IMR-90 (cell line): ENCODE measurements around the gene RRP1. TPM values are rescaled to one million over a fixed set of nuclear protein-coding genes. Genes with fewer than 3 reads are reported as not detected.

ENCODE experiments used
- ATAC-seq: fragments of 200-7000 bp; cut with Tn5 transposase; 2 replicates; pipeline ENCODE4 v1.9.1; 2020; ENCODE audit warnings: low read depth, mild to moderate bottlenecking, moderate library complexity
- BruUV-seq: library from RNA; stranded (reverse); fragments of 400-500 nt; replicated peaks from 2 replicates; lab custom pipeline; 2021; lab: Mats Ljungman, UMichigan
- CTCF ChIA-PET: fragments of 300-600 bp; formaldehyde crosslinking; extraction: SDS; loops from one replicate; lab custom pipeline; 2021; ENCODE audit warnings: antibody characterized with exemption; lab: Yijun Ruan, JAX
- POLR2A ChIA-PET: fragments of 300-600 bp; sonication (Branson Sonifier 250); formaldehyde crosslinking; loops from one replicate; lab custom pipeline; 2022; ENCODE audit warnings: antibody characterized with exemption; ENCODE audit not compliant: unreplicated experiment; lab: Charles Lee
- DNase-seq: peaks from one replicate; pipeline ENCODE4 v3.0.0; 2013
- H2AFZ ChIP-seq: replicated peaks from 2 replicates; pipeline ENCODE3; 2013; ENCODE audit warnings: low read length, mild to moderate bottlenecking; ENCODE audit not compliant: poor library complexity
- H2AK5ac ChIP-seq: 2 replicates; pipeline ENCODE4 v1.6.1; 2013; ENCODE audit warnings: low read depth, low read length, inconsistent platforms
- H2AK9ac ChIP-seq: replicated peaks from 2 replicates; pipeline ENCODE3; 2013; ENCODE audit warnings: mild to moderate bottlenecking, low read depth, low read length, moderate library complexity; ENCODE audit not compliant: poor library complexity
- H2BK120ac ChIP-seq: 2 replicates; pipeline ENCODE4 v1.6.1; 2013; ENCODE audit warnings: low read depth, low read length, inconsistent platforms
- H2BK15ac ChIP-seq: 3 replicates; pipeline ENCODE4 v1.6.1; 2013; ENCODE audit warnings: low read depth, low read length, inconsistent platforms
- H2BK20ac ChIP-seq: 2 replicates; pipeline ENCODE4 v1.6.1; 2013; ENCODE audit warnings: low read depth, mild to moderate bottlenecking, inconsistent platforms, low read length, moderate library complexity
- H2BK5ac ChIP-seq: 2 replicates; pipeline ENCODE4 v1.6.1; 2013; ENCODE audit warnings: mild to moderate bottlenecking, low read depth, low read length, inconsistent platforms; ENCODE audit not compliant: poor library complexity, severe bottlenecking
- H3K14ac ChIP-seq: replicated peaks from 2 replicates; pipeline ENCODE4 v1.6.1; 2013; ENCODE audit warnings: low read depth, low read length, inconsistent platforms
- H3K18ac ChIP-seq: 2 replicates; pipeline ENCODE4 v1.6.1; 2013; ENCODE audit warnings: low read depth, low read length, control low read depth
- H3K23ac ChIP-seq: 2 replicates; pipeline ENCODE4 v1.6.1; 2013; ENCODE audit warnings: low read depth, low read length, inconsistent platforms
- H3K27ac ChIP-seq: 2 replicates; pipeline ENCODE4 v1.5.1; 2013; ENCODE audit warnings: mild to moderate bottlenecking, control low read depth, low read length; ENCODE audit not compliant: insufficient read depth
- H3K27me3 ChIP-seq: 2 replicates; pipeline ENCODE4 v1.6.1; 2013; ENCODE audit warnings: low read length; ENCODE audit not compliant: control insufficient read depth, insufficient read depth
- H3K36me3 ChIP-seq: 2 replicates; pipeline ENCODE4 v1.6.1; 2013; ENCODE audit warnings: low read length, mixed read lengths; ENCODE audit not compliant: control insufficient read depth, insufficient read depth
- H3K4ac ChIP-seq: 2 replicates; pipeline ENCODE4 v1.6.1; 2013; ENCODE audit warnings: low read depth, low read length, inconsistent platforms
- H3K4me1 ChIP-seq: 2 replicates; pipeline ENCODE4 v1.6.1; 2013; ENCODE audit warnings: low read length, mixed read lengths; ENCODE audit not compliant: control insufficient read depth, insufficient read depth
- H3K4me2 ChIP-seq: 2 replicates; pipeline ENCODE4 v1.6.1; 2013; ENCODE audit warnings: low read depth, mild to moderate bottlenecking, control low read depth, low read length, moderate library complexity
- H3K4me3 ChIP-seq: 2 replicates; pipeline ENCODE4 v1.5.1; 2013; ENCODE audit warnings: low read depth, mild to moderate bottlenecking, control low read depth, low read length, moderate library complexity; ENCODE audit not compliant: insufficient read depth
- H3K56ac ChIP-seq: 2 replicates; pipeline ENCODE4 v1.6.1; 2013; ENCODE audit warnings: low read length, inconsistent platforms; ENCODE audit not compliant: insufficient read depth; ENCODE audit errors: extremely low read depth
- H3K79me1 ChIP-seq, 2 experiments: 2 replicates each; pipeline ENCODE4 v1.6.1; 2013; ENCODE audit warnings: low read length in 2 of 2, inconsistent platforms in 1 of 2, low read depth in 1 of 2
- H3K9ac ChIP-seq: 2 replicates; pipeline ENCODE4 v1.6.1; 2013; ENCODE audit warnings: low read depth, low read length, control low read depth
- H3K9me1 ChIP-seq: 2 replicates; pipeline ENCODE4 v1.6.1; 2013; ENCODE audit warnings: low read length, inconsistent platforms; ENCODE audit not compliant: insufficient read depth
- H3K9me3 ChIP-seq: 2 replicates; pipeline ENCODE4 v1.6.1; 2013; ENCODE audit warnings: low read length; ENCODE audit not compliant: control insufficient read depth, insufficient read depth
- H4K20me1 ChIP-seq: 2 replicates; pipeline ENCODE4 v1.6.1; 2013; ENCODE audit warnings: low read length, inconsistent platforms; ENCODE audit not compliant: insufficient read depth
- H4K5ac ChIP-seq: 2 replicates; pipeline ENCODE4 v1.6.1; 2013; ENCODE audit warnings: mild to moderate bottlenecking, low read depth, low read length, control low read depth
- H4K8ac ChIP-seq, 2 experiments: 2 replicates each; pipeline ENCODE4 v1.6.1; 2013; ENCODE audit warnings: low read depth in 2 of 2, low read length in 2 of 2, control low read depth in 1 of 2, inconsistent platforms in 1 of 2
- H4K91ac ChIP-seq: 2 replicates; pipeline ENCODE4 v1.6.1; 2013; ENCODE audit warnings: low read depth, low read length, inconsistent platforms; ENCODE audit not compliant: insufficient read depth
- BHLHE40 ChIP-seq: fragments of 150-350 bp; IDR thresholded peaks from 2 replicates; pipeline ENCODE4 v1.6.1; 2016; ENCODE audit warnings: mild to moderate bottlenecking, low read depth, low read length
- CEBPB ChIP-seq: IDR thresholded peaks from 2 replicates; pipeline ENCODE4 v1.6.1; 2012; ENCODE audit warnings: low read depth, low read length, improper control_type of control experiment
- CHD1 ChIP-seq: IDR thresholded peaks from 2 replicates; pipeline ENCODE4 v1.6.1; 2012; ENCODE audit warnings: low read depth, low read length, improper control_type of control experiment
- MAFK ChIP-seq: IDR thresholded peaks from 2 replicates; pipeline ENCODE4 v1.6.1; 2012; ENCODE audit warnings: low read depth, low read length, improper control_type of control experiment
- MAZ ChIP-seq: IDR thresholded peaks from 2 replicates; pipeline ENCODE4 v1.6.1; 2012; ENCODE audit warnings: low read depth, mild to moderate bottlenecking, low read length, improper control_type of control experiment, moderate library complexity, borderline replicate concordance
- NFE2L2 ChIP-seq: fragments of 150-350 bp; IDR thresholded peaks from 2 replicates; pipeline ENCODE4 v1.6.1; 2016; ENCODE audit warnings: low read depth, mild to moderate bottlenecking, low read length
- RAD21 ChIP-seq: IDR thresholded peaks from 2 replicates; pipeline ENCODE4 v1.6.1; 2012; ENCODE audit warnings: low read length, improper control_type of control experiment
- RCOR1 ChIP-seq: IDR thresholded peaks from 2 replicates; pipeline ENCODE4 v1.6.1; 2012; ENCODE audit warnings: mild to moderate bottlenecking, low read length, improper control_type of control experiment; ENCODE audit not compliant: insufficient replicate concordance
- RFX5 ChIP-seq: IDR thresholded peaks from 2 replicates; pipeline ENCODE4 v1.8.0; 2012; ENCODE audit warnings: low read depth, mild to moderate bottlenecking, low read length, moderate library complexity
- SMC3 ChIP-seq: fragments of 150-350 bp; IDR thresholded peaks from 2 replicates; pipeline ENCODE4 v1.6.1; 2016; ENCODE audit warnings: low read depth, mild to moderate bottlenecking, antibody characterized with exemption, low read length, moderate library complexity
- WGBS, 2 experiments: methylation state at CpG; one replicate each; pipeline versions ENCODE4 v1.1.5 to v1.1.7; 2013; ENCODE audit warnings: missing lambda C conversion rate in 2 of 2; ENCODE audit not compliant: insufficient read length in 1 of 2; ENCODE audit errors: extremely low coverage in 2 of 2; 5-methylcytosine and 5-hydroxymethylcytosine counted together
- dilution Hi-C: fragments of 300-500 bp; cut with HindIII; formaldehyde crosslinking; loops from one replicate; pipeline ENCODE4 v1.14.3; 2018; ENCODE audit warnings: low sequenced_read_pairs; ENCODE audit not compliant: unreplicated experiment
- in situ Hi-C: fragments of 300-500 bp; cut with MboI; formaldehyde crosslinking; loops from 3 replicates; pipeline ENCODE4 v1.14.3; 2019; ENCODE audit warnings: low sequenced_read_pairs, inconsistent platforms, mixed read lengths
- intact Hi-C: fragments of 100-400 bp; cut with micrococcal nuclease; formaldehyde crosslinking; loops from 2 replicates; pipeline ENCODE4 v1.10.0; 2022
- polyA plus RNA-seq, 3 experiments: library from polyadenylated mRNA; depleted of rRNA; stranded (reverse); fragments of >200 nt; gene quantifications; 2 replicates each; pipeline ENCODE4 v1.2.3, GENCODE V29; 2012; ENCODE audit warnings: low replicate concordance in 1 of 3
- total RNA-seq: library from RNA; depleted of rRNA; stranded (reverse); fragments of >200 nt; gene quantifications from 2 replicates; pipeline ENCODE4 v1.2.3, GENCODE V29; 2012
- TF ChIP-seq, protein P1 (sequence below): fragments of 150-350 bp; IDR thresholded peaks from 2 replicates; pipeline ENCODE4 v1.6.1; 2017; ENCODE audit warnings: mild to moderate bottlenecking, antibody characterized with exemption, low read length, low read depth
- TF ChIP-seq, protein P2 (sequence below): conservative IDR thresholded peaks from 2 replicates; pipeline ENCODE4 v1.5.1; 2012; ENCODE audit warnings: mild to moderate bottlenecking, low read depth, low read length, improper control_type of control experiment
- TF ChIP-seq, protein P3 (sequence below): fragments of 150-350 bp; IDR thresholded peaks from 2 replicates; pipeline ENCODE4 v1.6.1; 2016; ENCODE audit warnings: low read depth, mild to moderate bottlenecking, low read length, moderate library complexity, borderline replicate concordance

Gene RRP1
- total and polyA plus RNA-seq, 2 of the 4 experiments (the other 2 are of a cell fraction) = 20.2 to 23.3 TPM

DNA sequence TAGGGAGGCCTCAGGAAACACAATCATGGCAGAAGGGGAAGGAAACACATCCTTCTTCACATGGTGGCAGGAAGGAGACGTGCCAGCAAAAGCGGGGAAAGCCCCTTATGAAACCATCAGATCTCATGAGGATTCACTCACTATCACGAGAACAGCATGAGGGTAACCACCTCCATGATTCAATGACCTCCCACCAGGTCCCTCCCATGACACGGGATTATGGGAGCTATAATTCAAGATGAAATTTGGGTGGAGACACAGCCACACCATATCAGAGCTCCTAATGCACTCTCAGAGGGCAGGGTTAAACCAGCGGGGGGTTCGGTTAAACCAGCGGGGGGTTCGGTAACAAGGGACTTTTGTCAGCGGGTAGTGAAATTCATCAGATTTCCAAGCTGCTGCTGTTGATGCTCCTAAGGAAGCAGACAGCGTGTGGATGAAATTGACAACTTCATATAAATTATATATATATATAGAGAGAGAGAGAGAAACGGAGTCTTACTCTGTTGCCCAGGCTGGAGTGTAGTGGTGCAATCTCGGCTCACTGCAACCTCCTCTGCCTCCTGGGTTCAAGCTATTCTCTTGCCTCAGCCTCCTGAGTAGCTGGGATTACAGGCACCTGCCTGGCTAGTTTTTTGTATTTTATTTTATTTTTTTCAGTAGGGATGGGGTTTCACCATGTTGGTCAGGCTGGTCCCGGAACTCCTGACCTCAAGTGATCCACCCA lies 17.5 kb upstream of the RRP1 start (continued):
- no peak for TF ChIP-seq CHD1

DNA sequence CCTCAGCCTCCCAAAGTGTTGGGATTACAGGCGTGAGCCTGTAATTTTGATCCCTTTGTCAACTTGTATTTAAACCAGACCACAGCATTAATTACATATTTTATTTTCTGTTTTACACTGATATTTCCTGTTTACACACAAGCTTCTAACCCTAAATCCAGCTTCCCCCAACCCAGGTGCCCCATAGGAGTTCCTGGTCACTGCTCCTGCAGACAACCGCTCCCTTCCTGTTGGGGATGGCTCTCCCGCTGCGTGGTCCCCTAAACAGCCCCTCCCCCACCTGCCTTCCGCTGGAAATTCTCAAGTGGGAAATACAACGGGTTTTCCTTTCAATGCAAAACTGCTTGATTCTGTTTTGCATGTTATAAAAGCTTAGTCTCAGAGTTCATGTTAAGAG lies 17.0 kb upstream of the RRP1 start:
- in situ Hi-C loops (no loop called here), dilution Hi-C loops (no loop called here), intact Hi-C loops (no loop called here)
- H3K18ac ChIP-seq = no peak overlapping the region
- H4K20me1 ChIP-seq = peaks cover 15% of the 10 kb centered on the region; the same call in 1 of the 2 replicates
- no peak overlapping the region for H2AFZ ChIP-seq
- no peak overlapping the region for H3K56ac ChIP-seq
- no peak overlapping the region for H2BK5ac ChIP-seq
- no peak overlapping the region for H2AK5ac ChIP-seq
- POLR2A ChIA-PET = no interaction called here
- H4K5ac ChIP-seq = no peak overlapping the region
- H2AK9ac ChIP-seq = no peak overlapping the region
- no peak overlapping the region for H3K9ac ChIP-seq
- no peaks in the 10 kb centered on the region for H3K27me3 ChIP-seq
- ATAC-seq (no peak), DNase-seq (no peak)
- no peaks in the 10 kb centered on the region for H3K9me3 ChIP-seq
- CTCF ChIA-PET = no interaction called here
- no peak overlapping the region for H3K4me3 ChIP-seq
- peaks cover 9% of the 10 kb centered on the region for H3K9me1 ChIP-seq
- WGBS, 2 experiments = no CpG with 5 or more reads among the region's 6 CpGs
- no peak overlapping the region for H3K14ac ChIP-seq
- no peak overlapping the region for H3K4ac ChIP-seq
- H3K4me2 ChIP-seq = no peak overlapping the region
- H2BK20ac ChIP-seq = no peak overlapping the region
- BruUV-seq = no TSS peak
- H3K79me1 ChIP-seq = peaks cover 0 to 27% of the 10 kb centered on the region in 2 experiments; a peak in 3 of 4 replicates
- no peak overlapping the region for H4K91ac ChIP-seq
- H3K36me3 ChIP-seq = peaks cover 16% of the 10 kb centered on the region
- H4K8ac ChIP-seq = no peak overlapping the region
- no peak overlapping the region for H3K27ac ChIP-seq
- peaks cover 13% of the 10 kb centered on the region for H3K4me1 ChIP-seq
- H3K23ac ChIP-seq = no peak overlapping the region
- no peak overlapping the region for H2BK15ac ChIP-seq
- no peak overlapping the region for H2BK120ac ChIP-seq
- TF ChIP-seq CEBPB (no peak), RCOR1 (no peak), RAD21 (no peak), RFX5 (no peak), NFE2L2 (no peak), CHD1 (no peak), MAZ (no peak), SMC3 (no peak), MAFK (no peak), BHLHE40 (no peak)
- TF ChIP-seq, protein P1, sequence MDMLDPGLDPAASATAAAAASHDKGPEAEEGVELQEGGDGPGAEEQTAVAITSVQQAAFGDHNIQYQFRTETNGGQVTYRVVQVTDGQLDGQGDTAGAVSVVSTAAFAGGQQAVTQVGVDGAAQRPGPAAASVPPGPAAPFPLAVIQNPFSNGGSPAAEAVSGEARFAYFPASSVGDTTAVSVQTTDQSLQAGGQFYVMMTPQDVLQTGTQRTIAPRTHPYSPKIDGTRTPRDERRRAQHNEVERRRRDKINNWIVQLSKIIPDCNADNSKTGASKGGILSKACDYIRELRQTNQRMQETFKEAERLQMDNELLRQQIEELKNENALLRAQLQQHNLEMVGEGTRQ = no peak
- TF ChIP-seq, protein P2, sequence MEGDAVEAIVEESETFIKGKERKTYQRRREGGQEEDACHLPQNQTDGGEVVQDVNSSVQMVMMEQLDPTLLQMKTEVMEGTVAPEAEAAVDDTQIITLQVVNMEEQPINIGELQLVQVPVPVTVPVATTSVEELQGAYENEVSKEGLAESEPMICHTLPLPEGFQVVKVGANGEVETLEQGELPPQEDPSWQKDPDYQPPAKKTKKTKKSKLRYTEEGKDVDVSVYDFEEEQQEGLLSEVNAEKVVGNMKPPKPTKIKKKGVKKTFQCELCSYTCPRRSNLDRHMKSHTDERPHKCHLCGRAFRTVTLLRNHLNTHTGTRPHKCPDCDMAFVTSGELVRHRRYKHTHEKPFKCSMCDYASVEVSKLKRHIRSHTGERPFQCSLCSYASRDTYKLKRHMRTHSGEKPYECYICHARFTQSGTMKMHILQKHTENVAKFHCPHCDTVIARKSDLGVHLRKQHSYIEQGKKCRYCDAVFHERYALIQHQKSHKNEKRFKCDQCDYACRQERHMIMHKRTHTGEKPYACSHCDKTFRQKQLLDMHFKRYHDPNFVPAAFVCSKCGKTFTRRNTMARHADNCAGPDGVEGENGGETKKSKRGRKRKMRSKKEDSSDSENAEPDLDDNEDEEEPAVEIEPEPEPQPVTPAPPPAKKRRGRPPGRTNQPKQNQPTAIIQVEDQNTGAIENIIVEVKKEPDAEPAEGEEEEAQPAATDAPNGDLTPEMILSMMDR = no peak
- TF ChIP-seq, protein P3, sequence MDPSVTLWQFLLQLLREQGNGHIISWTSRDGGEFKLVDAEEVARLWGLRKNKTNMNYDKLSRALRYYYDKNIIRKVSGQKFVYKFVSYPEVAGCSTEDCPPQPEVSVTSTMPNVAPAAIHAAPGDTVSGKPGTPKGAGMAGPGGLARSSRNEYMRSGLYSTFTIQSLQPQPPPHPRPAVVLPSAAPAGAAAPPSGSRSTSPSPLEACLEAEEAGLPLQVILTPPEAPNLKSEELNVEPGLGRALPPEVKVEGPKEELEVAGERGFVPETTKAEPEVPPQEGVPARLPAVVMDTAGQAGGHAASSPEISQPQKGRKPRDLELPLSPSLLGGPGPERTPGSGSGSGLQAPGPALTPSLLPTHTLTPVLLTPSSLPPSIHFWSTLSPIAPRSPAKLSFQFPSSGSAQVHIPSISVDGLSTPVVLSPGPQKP = no peak
